ENCODE data around the gene KCNC1.

- TF ChIP-seq HOXB13 (CRISPR knock-in tag; IDR thresholded peaks at IDR 0.05; ENCODE audit: low read depth) (no peak), POLR2A (IDR thresholded peaks at IDR 0.05; ENCODE audit: low read length) (no peak), ESRRA (IDR thresholded peaks at IDR 0.05; ENCODE audit: borderline replicate concordance, low read length) (no peak), EP300 (IDR thresholded peaks at IDR 0.05) (no peak), MAX (IDR thresholded peaks at IDR 0.05) (no peak), RFX5 (IDR thresholded peaks at IDR 0.05) (no peak), CHD2 (IDR thresholded peaks at IDR 0.05; ENCODE audit: low read length, partially characterized antibody) (no peak)
- TF ChIP-seq, protein P1, sequence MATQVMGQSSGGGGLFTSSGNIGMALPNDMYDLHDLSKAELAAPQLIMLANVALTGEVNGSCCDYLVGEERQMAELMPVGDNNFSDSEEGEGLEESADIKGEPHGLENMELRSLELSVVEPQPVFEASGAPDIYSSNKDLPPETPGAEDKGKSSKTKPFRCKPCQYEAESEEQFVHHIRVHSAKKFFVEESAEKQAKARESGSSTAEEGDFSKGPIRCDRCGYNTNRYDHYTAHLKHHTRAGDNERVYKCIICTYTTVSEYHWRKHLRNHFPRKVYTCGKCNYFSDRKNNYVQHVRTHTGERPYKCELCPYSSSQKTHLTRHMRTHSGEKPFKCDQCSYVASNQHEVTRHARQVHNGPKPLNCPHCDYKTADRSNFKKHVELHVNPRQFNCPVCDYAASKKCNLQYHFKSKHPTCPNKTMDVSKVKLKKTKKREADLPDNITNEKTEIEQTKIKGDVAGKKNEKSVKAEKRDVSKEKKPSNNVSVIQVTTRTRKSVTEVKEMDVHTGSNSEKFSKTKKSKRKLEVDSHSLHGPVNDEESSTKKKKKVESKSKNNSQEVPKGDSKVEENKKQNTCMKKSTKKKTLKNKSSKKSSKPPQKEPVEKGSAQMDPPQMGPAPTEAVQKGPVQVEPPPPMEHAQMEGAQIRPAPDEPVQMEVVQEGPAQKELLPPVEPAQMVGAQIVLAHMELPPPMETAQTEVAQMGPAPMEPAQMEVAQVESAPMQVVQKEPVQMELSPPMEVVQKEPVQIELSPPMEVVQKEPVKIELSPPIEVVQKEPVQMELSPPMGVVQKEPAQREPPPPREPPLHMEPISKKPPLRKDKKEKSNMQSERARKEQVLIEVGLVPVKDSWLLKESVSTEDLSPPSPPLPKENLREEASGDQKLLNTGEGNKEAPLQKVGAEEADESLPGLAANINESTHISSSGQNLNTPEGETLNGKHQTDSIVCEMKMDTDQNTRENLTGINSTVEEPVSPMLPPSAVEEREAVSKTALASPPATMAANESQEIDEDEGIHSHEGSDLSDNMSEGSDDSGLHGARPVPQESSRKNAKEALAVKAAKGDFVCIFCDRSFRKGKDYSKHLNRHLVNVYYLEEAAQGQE (IDR thresholded peaks at IDR 0.05): no peak
- TF ChIP-seq, protein P2, sequence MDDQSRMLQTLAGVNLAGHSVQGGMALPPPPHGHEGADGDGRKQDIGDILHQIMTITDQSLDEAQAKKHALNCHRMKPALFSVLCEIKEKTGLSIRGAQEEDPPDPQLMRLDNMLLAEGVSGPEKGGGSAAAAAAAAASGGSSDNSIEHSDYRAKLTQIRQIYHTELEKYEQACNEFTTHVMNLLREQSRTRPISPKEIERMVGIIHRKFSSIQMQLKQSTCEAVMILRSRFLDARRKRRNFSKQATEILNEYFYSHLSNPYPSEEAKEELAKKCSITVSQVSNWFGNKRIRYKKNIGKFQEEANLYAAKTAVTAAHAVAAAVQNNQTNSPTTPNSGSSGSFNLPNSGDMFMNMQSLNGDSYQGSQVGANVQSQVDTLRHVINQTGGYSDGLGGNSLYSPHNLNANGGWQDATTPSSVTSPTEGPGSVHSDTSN (IDR thresholded peaks at IDR 0.05): no peak
These were observed 12.8 kb downstream of the KCNC1 start for GRCh38 chr11:17747131-17747955.

Data from A549 (cell line).